NCI-H2171 treated with DMSO at 0.1 percent for 48 hours (cell line): ENCODE measurements around the gene RUBCN.
"Not testable (repeated sequence)": the region's sequence is repeated elsewhere in the genome, so short reads cannot be mapped to it uniquely, and the experiment has no call there.

Experiments used
- DNase-seq: peaks from one replicate; lab custom pipeline; 2025; lab: John Stamatoyannopoulos, UW

RUBCN gene

GRCh38 chr3:197657541-197658292 is 79.0 kb downstream of the RUBCN start:
- DNase-seq, result not testable (repeated sequence)

- DNase-seq, result not testable (repeated sequence)
These were observed 79.7 kb downstream of the RUBCN start for GRCh38 chr3:197656960-197657359.

DNA sequence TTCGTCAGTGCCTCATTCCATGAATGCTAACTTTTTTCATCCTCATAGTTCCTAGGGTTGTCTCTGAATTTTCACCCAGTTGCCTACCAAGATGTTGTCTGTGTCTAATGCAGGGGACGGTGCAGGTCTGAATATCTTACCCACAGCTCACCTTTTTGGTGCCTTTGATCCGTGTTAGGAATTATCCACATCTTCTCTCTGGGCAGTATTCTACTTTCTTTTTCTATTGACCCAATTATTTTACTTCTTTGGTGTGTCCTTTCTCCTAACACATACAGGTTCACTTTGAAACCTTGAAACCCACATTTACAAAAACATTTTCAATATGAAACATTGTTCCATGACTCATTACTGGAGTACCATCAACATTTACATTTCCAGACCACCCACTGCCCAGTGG is 80.6 kb downstream of the RUBCN start:
- not testable (repeated sequence) for DNase-seq

- DNase-seq, result not testable (repeated sequence)
These were observed 81.7 kb downstream of the RUBCN start for GRCh38 chr3:197654998-197655330.

DNA sequence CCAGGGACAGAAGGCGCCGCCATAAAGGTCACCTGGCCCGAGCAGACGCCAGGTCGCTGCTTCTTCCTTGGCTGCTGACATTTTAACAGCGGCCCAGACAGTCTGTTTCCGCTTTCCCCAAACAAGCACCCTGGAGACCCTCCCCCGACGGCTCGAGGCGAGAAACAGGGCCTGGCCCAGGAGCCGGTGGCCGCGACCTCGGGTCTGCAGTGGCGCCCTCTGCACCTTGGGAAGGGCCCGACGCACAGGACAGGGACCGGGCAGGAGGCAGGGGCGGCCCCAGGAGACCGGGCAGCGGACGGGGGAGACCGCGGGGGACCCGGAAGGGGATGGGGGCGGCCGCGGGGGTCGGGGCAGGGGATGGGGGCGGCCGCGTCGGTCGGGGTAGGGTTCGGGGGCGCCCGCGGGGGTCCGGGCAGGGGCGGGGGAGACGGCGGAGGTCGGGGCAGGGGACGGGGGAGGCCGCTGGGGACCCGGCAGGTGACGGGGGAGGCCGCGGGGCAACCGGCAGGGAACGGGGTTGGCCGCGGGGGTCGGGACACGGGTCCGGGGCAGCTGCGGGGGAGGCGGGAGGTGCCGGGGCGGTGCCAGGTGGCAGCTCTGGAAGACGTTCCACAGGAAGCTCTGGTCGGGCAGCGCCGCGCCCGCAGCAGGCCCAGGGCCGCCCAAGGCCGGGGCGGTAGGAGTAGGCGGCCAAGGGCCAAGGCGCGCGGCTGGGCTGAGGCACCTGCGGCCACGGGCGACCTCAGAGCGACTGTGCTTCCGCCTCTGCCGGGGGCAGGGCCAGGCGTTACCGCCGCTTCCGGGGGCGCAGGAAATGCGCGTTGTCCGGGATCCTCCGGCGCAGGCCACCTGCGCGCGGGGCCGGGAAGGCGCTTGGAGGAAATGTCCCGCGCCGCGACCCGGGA is 82.4 kb downstream of the RUBCN start:
- not testable (repeated sequence) for DNase-seq

GRCh38 chr3:197652860-197653259 is 83.8 kb downstream of the RUBCN start:
- DNase-seq, result not testable (repeated sequence)

DNA sequence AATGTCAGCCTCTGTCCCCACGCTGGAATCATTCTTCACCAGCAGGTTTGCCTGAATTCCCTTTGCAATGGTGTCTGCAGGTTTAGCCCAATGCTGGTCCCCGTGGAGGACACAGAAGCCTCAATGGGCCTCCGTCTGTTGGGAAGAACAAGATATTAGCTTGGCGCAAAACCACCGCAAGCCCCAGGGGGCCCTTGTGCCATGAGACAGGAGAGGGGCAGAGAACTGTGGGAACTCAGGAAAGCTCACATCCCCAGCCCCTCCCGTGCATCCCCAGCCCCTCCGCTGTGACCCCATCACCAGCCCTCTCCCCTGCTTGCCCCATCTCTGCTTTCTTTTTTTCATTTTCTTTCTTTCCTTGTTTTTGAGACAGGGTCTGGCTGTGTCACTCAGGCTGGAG is 89.1 kb downstream of the RUBCN start:
- not testable (repeated sequence) for DNase-seq

GRCh38 chr3:197647191-197647590 is 89.5 kb downstream of the RUBCN start:
- not testable (repeated sequence) for DNase-seq

DNA sequence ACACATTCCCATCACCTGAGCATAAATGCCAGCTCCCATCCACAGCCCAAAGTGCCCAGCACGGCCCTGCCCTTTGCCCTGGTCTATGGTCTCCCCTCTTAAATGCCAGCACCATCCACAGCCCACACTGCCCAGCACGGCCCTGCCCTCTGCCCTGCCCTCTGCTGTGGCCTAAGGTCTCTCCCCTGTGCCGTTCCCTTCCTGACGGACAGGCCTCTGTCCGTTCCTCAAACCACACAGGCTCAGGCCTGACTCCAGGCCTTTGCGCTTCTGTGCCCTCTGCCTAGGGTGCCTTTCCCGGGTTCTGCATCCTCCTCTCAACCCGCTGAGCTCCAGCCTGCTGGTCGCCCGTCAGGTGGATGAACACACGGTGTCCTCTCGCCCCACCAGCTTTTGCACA is 90.4 kb downstream of the RUBCN start:
- DNase-seq, result not testable (repeated sequence)

DNA sequence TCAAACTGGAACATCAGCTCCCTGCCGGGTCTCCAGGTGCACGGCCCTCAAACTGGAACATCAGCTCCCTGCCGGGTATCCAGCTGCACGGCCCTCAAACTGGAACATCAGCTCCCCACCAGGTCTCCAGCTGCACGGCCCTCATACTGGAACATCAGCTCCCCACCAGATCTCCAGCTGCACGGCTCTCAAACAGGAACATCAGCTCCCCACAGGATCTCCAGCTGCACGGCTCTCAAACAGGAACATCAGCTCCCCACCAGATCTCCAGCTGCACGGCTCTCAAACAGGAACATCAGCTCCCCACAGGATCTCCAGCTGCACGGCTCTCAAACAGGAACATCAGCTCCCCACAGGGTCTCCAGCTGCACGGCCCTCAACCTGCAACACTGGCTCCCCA is 99.1 kb downstream of the RUBCN start:
- DNase-seq, result not testable (repeated sequence)

DNA sequence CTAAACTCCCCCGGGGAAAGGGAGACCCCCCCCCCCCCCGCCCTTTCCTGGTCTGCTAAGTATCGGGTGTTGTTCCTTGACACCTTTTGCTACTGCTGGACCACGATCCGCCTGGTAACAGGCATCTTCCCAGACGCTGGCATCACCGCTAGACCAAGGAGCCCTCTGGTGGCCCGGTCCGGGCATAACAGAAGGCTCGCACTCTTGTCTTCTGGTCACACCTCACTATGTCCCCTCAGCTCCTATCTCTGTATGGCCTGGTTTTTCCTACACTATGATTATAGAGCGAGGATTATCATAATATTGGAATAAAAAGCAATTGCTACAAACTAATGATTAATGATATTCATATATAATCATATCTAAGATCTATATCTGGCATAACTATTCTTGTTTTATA is 104.7 kb downstream of the RUBCN start:
- DNase-seq, result not testable (repeated sequence)

DNA sequence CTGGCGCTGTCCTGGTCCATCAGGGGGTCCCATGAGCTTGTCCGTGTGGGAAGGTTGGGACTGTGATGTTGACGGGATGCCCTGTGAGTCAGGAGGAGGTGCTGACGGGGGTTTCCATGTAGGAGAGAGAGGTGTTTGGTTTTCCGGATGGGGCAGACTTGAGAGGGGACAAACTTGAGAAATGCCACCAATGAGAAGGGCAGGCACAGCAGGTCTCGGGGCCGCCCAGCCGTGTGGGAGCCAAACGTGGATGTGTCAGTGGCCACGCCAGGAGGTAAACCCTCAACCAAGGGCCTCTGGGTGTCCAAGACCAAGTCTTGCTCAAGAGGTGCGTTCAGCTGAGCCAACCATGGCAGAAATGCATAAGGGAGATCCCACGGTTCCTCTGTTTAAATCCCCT is 105.9 kb downstream of the RUBCN start:
- DNase-seq, result not testable (repeated sequence)

- not testable (repeated sequence) for DNase-seq
These were observed 107.4 kb downstream of the RUBCN start for GRCh38 chr3:197629286-197629685.

GRCh38 chr3:197627772-197628523 is 108.8 kb downstream of the RUBCN start:
- DNase-seq, result not testable (repeated sequence)

DNA sequence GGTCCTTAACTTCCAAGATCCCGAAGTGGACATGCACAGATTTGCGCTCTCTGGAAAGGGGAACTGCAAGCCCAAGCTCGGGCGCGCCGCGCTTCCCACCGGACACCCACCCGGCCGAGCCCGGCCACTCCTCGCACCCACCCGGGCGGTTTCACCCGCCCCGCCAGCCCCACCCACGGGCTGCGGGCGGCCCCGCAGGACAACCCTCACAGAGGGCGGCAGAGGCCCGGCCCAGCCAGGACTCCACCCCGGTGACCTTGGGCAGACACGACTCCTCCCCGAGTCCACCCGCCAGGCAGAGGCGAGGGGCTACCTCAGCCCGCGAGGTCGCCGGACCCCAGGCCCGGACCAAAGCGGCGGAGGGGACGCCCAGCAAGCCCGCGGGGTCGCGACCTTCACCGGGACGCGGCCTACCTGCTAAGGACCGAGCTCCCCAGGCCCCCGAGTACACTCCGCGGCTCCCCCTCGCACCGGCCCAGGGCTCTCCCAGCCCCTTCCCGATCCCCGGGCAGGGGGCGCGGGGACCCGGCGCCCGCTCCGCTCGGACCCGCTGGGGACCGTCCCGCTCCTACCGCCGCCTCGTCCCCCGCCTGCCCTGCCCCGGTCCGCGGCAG is 109.4 kb downstream of the RUBCN start:
- not testable (repeated sequence) for DNase-seq

DNA sequence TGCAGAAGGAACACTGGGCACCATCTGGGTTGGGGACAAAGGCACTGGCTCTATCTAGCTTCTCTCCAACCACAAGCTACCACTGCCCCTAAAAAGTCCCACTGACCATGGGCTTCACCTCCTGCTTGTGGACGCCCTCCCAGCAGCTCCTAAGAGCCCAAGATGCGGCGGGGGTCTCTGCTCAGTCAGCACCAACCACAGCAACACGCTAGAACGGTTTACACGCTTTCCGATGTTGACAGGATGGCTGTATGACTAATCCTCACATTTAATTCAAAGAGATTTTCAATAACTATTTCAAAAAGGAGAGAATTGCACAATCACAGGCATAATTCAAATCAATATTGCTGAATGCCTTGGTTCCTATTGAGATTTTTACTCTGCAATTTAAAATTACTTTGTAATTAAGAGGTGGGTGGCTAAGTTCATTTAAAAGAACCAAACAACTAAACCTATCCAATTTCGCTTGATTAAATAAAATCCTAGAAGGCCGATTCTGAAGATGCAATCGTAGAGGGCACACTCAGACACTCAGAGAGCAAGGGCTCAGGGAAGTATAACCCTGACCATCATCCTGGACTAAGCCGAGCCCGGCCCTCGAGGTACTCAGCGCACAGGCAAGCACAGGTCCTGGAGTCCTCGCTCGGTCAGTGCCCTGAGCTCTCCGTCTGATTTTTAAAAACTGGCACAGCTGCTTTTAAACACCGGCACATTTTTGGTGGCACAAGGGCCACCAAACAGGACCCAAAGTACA is 110.1 kb downstream of the RUBCN start:
- DNase-seq, result not testable (repeated sequence)

- not testable (repeated sequence) for DNase-seq
These were observed 115.2 kb downstream of the RUBCN start for GRCh38 chr3:197621478-197621877.
